ENCODE measurements around the gene NLRC5.

- no peak for TF ChIP-seq EZH2 (IDR thresholded peaks at IDR 0.05; ENCODE audit: borderline replicate concordance, low read depth, low read length, severe bottlenecking)
- no peak for TF ChIP-seq CTCF (IDR thresholded peaks at IDR 0.05; ENCODE audit: borderline replicate concordance, extremely low read depth, low read length, poor library complexity, severe bottlenecking)
Observed at GRCh38 chr16:57087003-57087402, 97.6 kb downstream of the NLRC5 start.

Measured in DND-41 (cell line).